ENCODE results near the gene ROBO1. TPM values are rescaled to one million over a fixed set of nuclear protein-coding genes. Genes with fewer than 3 reads are reported as not detected.

The ROBO1 gene
- total RNA-seq, 1 donor from 2014 or later = 3.1 TPM

DNA sequence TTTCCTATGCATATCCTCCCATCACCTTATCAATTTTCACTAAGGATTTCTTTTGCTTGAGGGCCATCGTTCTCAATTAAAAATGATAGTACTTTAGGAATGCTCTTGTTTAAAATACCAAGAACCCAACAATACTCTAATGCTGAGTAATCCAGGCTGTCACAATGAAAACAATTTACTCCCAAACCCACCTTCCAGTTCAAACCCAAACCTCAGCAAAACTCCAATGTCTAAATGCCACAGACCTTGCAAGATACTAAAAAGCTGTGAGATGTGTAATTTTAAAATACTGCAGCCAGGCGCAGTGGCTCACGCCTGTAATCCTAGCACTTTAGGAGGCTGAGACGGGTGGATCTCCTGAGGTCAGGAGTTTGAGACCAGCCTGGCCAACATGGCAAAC, 889.8 kb downstream of the ROBO1 start:
- H3K9me3 Mint-ChIP-seq = peaks cover 6% of the 10 kb centered on the region
- DNase-seq (no peak), ATAC-seq (ENCODE audit: low read depth) (no peak)
- H3K36me3 Mint-ChIP-seq (ENCODE audit: low read depth) = no peaks in the 10 kb centered on the region
- ChIA-PET CTCF (no interaction called here), POLR2A (no interaction called here)
- no peak overlapping the region for H3K4me3 Mint-ChIP-seq
- no peak overlapping the region for H3K27ac Mint-ChIP-seq
- TF ChIP-seq, protein P1, sequence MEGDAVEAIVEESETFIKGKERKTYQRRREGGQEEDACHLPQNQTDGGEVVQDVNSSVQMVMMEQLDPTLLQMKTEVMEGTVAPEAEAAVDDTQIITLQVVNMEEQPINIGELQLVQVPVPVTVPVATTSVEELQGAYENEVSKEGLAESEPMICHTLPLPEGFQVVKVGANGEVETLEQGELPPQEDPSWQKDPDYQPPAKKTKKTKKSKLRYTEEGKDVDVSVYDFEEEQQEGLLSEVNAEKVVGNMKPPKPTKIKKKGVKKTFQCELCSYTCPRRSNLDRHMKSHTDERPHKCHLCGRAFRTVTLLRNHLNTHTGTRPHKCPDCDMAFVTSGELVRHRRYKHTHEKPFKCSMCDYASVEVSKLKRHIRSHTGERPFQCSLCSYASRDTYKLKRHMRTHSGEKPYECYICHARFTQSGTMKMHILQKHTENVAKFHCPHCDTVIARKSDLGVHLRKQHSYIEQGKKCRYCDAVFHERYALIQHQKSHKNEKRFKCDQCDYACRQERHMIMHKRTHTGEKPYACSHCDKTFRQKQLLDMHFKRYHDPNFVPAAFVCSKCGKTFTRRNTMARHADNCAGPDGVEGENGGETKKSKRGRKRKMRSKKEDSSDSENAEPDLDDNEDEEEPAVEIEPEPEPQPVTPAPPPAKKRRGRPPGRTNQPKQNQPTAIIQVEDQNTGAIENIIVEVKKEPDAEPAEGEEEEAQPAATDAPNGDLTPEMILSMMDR (IDR thresholded peaks at IDR 0.05) = no peak
- H3K4me1 Mint-ChIP-seq = no peaks in the 10 kb centered on the region
- intact Hi-C loops (cut with micrococcal nuclease) = no loop called here
- no peaks in the 10 kb centered on the region for H3K27me3 Mint-ChIP-seq

DNA sequence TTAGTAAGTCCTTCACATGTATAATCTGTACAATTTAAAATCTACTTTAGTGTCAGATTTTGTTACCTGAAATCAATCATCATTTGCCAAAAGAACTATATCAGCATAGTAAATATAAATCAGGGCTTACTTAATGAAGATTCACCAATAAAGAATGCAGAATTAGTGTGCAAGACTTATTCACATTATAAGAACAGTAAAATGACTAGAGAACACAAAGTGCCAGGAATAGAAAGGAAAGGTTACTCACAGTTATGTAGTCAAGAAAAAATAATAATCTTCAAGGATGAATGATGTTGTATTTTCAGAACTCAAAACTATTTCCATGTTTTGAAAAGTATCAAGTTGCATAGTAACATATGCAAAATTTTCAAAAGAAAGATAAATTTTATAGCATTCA, 891.9 kb downstream of the ROBO1 start:
- H3K27me3 Mint-ChIP-seq = no peaks in the 10 kb centered on the region
- TF ChIP-seq, protein P1 (IDR thresholded peaks at IDR 0.05) = no peak
- DNase-seq (no peak), ATAC-seq (ENCODE audit: low read depth) (no peak)
- no peak overlapping the region for H3K4me3 Mint-ChIP-seq
- no peak overlapping the region for H3K27ac Mint-ChIP-seq
- H3K36me3 Mint-ChIP-seq (ENCODE audit: low read depth) = no peaks in the 10 kb centered on the region
- intact Hi-C loops (cut with micrococcal nuclease) = no loop called here
- POLR2A ChIA-PET = no interaction called here
- H3K9me3 Mint-ChIP-seq = peaks cover 3% of the 10 kb centered on the region
- CTCF ChIA-PET = no interaction called here
- H3K4me1 Mint-ChIP-seq = no peaks in the 10 kb centered on the region

DNA sequence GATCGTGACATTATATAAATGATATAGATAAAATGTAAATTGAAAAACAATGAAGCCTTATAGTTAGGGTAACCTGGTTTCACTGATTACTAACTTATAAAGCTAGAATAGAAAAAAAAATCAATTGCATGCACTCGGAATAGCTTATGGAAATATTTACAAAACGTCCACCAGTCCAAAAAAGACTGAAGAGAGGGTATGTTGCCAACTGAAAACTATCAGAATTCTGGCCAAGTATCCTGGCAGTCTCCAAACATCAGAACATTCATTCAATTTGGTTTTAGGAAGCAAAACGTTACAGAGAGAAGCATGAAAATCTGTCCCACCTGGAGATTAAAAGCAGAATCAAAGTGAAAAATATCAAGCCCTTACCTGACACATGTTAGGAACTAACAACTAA, 892.4 kb downstream of the ROBO1 start:
- H3K36me3 Mint-ChIP-seq (ENCODE audit: low read depth) = no peaks in the 10 kb centered on the region
- intact Hi-C loops (cut with micrococcal nuclease) = no loop called here
- POLR2A ChIA-PET = no interaction called here

DNA sequence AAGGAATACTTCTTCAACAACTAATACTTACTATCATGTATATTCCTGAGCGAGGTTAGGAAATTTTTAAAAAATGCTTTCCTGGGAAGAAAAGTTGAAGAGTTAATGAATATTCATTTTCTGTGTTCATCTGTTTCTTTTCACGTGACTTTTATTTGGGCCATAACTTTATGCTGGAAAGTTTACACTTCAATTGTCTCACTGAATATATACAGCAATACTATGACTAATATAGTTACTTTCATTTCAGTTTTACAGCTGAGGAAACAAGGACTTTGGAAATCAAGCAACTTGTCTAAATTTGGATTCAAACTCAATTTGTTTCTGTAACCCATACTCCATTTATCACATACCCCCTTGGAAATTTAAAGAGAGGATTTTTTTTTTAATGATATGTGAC, 894.2 kb downstream of the ROBO1 start:
- DNase-seq (no peak), ATAC-seq (ENCODE audit: low read depth) (no peak)
- ChIA-PET CTCF (no interaction called here), POLR2A (no interaction called here)
- Mint-ChIP-seq H3K9me3 (peaks cover 3% of the 10 kb centered on the region), H3K27me3 (no peaks in the 10 kb centered on the region), H3K4me1 (no peaks in the 10 kb centered on the region), H3K4me3 (no peak overlapping the region), H3K27ac (no peak overlapping the region), H3K36me3 (ENCODE audit: low read depth) (no peaks in the 10 kb centered on the region)
- TF ChIP-seq, protein P1 (IDR thresholded peaks at IDR 0.05) = no peak
- intact Hi-C loops (cut with micrococcal nuclease) = no loop called here

More for the DNA sequence above, 892.4 kb downstream of the ROBO1 start:
- ATAC-seq (ENCODE audit: low read depth) (no peak), DNase-seq (no peak)
- TF ChIP-seq, protein P1 (IDR thresholded peaks at IDR 0.05) = no peak
- Mint-ChIP-seq H3K4me1 (no peaks in the 10 kb centered on the region), H3K27me3 (no peaks in the 10 kb centered on the region), H3K9me3 (peaks cover 3% of the 10 kb centered on the region), H3K27ac (no peak overlapping the region), H3K4me3 (no peak overlapping the region)
- CTCF ChIA-PET = no interaction called here

DNA sequence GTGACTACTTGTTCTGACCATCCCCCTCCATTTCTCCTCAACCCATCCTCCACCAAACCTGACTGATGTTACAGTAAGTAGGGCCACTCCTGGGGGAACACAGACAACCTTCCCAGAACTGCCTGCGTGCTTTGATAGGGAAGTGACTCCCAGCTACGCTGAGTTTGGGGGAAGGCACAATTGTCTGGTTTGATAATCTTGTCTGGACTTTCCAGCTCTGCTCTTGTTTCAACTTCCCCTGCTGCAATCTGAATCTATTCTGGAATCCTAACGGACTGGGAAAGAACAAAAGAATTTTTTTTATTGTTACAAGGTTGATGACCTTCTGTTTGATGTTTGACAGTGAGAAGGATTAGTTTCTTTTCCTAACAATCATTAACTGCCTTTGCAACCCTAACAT, 895.6 kb downstream of the ROBO1 start:
- POLR2A ChIA-PET = no interaction called here
- TF ChIP-seq, protein P1 (IDR thresholded peaks at IDR 0.05) = no peak
- Mint-ChIP-seq H3K4me1 (no peaks in the 10 kb centered on the region), H3K4me3 (no peak overlapping the region), H3K36me3 (ENCODE audit: low read depth) (no peaks in the 10 kb centered on the region), H3K9me3 (peaks cover 3% of the 10 kb centered on the region), H3K27me3 (no peaks in the 10 kb centered on the region), H3K27ac (no peak overlapping the region)
- CTCF ChIA-PET = no interaction called here
- ATAC-seq (ENCODE audit: low read depth) (no peak), DNase-seq (no peak)
- intact Hi-C loops (cut with micrococcal nuclease) = no loop called here

Data from activated B cell treated with CpG ODN at 0.5 μM for 24 hours (primary cell).